H1 (cell line): ENCODE data around the gene PLCB4. TPM values are rescaled to one million over a fixed set of nuclear protein-coding genes. Genes with fewer than 3 reads are reported as not detected.

Experiments used
- CEBPB ChIP-seq: IDR thresholded peaks from 2 replicates; pipeline ENCODE4 v1.6.1; 2012; ENCODE audit warnings: low read depth, low read length
- EP300 ChIP-seq, 2 experiments: IDR thresholded peaks; 1 replicate in 1 of 2; 2 replicates in 1 of 2; pipeline ENCODE4 v1.6.1; 2011 to 2012; ENCODE audit warnings: low read depth in 2 of 2, low read length in 2 of 2, mild to moderate bottlenecking in 2 of 2, borderline replicate concordance in 1 of 2, inconsistent platforms in 1 of 2, moderate library complexity in 1 of 2
- JUND ChIP-seq: IDR thresholded peaks from 2 replicates; pipeline ENCODE4 v1.6.1; 2011; ENCODE audit warnings: mild to moderate bottlenecking, improper control_type of control experiment, low read length
- KDM5A ChIP-seq: fragments of 200-600 bp; IDR thresholded peaks from 2 replicates; pipeline ENCODE4 v1.7.1; 2012; ENCODE audit warnings: mild to moderate bottlenecking, low read length, inconsistent platforms, mixed read lengths
- SRF ChIP-seq: IDR thresholded peaks from 2 replicates; pipeline ENCODE4 v1.6.1; 2011; ENCODE audit warnings: mild to moderate bottlenecking, low read depth, low read length, moderate library complexity
- TAF7 ChIP-seq: optimal IDR thresholded peaks from 2 replicates; pipeline ENCODE3; 2011; ENCODE audit warnings: low read depth, mild to moderate bottlenecking, inconsistent platforms, low read length, moderate library complexity, borderline replicate concordance
- TCF12 ChIP-seq: IDR thresholded peaks from 2 replicates; pipeline ENCODE4 v1.6.1; 2011; ENCODE audit warnings: low read depth, mild to moderate bottlenecking, low read length
- TEAD4 ChIP-seq: IDR thresholded peaks from 2 replicates; pipeline ENCODE4 v1.6.1; 2012; ENCODE audit warnings: low read depth, low read length, inconsistent platforms, mixed read lengths
- YY1 ChIP-seq: IDR thresholded peaks from 2 replicates; pipeline ENCODE4 v1.6.1; 2011; ENCODE audit warnings: low read depth, mild to moderate bottlenecking, low read length
- polyA plus RNA-seq, 7 experiments: library from polyadenylated mRNA; depleted of rRNA in 3 of 7; stranded (reverse) in 5 of 7; unstranded in 2 of 7; fragments of >200 nt in 5 of 7; fragments of 200-250 nt in 2 of 7; gene quantifications; 1 replicate in 5 of 7; 2 replicates in 1 of 7; 4 replicates in 1 of 7; pipeline versions ENCODE4 v1.2.1 to v1.2.3, GENCODE V29; 2011 to 2013; ENCODE audit warnings: missing spikeins in 2 of 7, mixed read lengths in 2 of 7
- total RNA-seq: library from RNA; stranded (reverse); fragmentation: NEBNext Ultra II Directional; extraction: Animal tissue kit (Norgen Biotek cat#: 25700); gene quantifications from 2 replicates; pipeline ENCODE4 v1.2.1, GENCODE V29; 2021
- TF ChIP-seq, protein P1 (sequence below): fragments of 300-600 bp; sonication (generic); IDR thresholded peaks from 2 replicates; pipeline ENCODE4 v1.7.1; 2012; ENCODE audit warnings: low read length, moderate library complexity, mild to moderate bottlenecking, inconsistent platforms; ENCODE audit not compliant: insufficient replicate concordance
- TF ChIP-seq, protein P2 (sequence below): IDR thresholded peaks from 2 replicates; pipeline ENCODE4 v1.6.1; 2011; ENCODE audit warnings: low read length, improper control_type of control experiment

The PLCB4 gene
- total and polyA plus RNA-seq, 2 of the 8 experiments (the other 6 are each of a cell fraction or from before 2014, with no cell fraction given) = 3.2 to 14.1 TPM

DNA sequence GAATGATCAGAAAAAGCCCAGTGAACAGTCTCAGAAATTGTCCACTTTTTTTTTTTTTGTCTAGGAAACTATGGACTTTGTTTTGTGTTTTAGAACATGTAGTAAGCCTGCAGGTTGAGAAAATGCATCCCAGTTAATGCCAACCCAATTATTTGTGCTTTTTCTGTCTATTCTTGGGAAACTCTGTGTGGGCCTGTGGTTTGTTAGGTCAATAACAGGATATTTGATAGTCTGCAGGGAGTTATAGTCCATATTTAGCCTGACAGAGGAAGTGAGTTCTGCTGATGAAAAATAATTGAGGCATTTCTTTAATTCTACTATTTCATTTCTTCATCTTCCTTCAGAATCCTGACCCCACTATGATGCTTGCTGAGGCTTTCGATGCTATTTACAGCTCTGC lies 291.5 kb downstream of the PLCB4 start (continued):
- TF ChIP-seq, protein P1, sequence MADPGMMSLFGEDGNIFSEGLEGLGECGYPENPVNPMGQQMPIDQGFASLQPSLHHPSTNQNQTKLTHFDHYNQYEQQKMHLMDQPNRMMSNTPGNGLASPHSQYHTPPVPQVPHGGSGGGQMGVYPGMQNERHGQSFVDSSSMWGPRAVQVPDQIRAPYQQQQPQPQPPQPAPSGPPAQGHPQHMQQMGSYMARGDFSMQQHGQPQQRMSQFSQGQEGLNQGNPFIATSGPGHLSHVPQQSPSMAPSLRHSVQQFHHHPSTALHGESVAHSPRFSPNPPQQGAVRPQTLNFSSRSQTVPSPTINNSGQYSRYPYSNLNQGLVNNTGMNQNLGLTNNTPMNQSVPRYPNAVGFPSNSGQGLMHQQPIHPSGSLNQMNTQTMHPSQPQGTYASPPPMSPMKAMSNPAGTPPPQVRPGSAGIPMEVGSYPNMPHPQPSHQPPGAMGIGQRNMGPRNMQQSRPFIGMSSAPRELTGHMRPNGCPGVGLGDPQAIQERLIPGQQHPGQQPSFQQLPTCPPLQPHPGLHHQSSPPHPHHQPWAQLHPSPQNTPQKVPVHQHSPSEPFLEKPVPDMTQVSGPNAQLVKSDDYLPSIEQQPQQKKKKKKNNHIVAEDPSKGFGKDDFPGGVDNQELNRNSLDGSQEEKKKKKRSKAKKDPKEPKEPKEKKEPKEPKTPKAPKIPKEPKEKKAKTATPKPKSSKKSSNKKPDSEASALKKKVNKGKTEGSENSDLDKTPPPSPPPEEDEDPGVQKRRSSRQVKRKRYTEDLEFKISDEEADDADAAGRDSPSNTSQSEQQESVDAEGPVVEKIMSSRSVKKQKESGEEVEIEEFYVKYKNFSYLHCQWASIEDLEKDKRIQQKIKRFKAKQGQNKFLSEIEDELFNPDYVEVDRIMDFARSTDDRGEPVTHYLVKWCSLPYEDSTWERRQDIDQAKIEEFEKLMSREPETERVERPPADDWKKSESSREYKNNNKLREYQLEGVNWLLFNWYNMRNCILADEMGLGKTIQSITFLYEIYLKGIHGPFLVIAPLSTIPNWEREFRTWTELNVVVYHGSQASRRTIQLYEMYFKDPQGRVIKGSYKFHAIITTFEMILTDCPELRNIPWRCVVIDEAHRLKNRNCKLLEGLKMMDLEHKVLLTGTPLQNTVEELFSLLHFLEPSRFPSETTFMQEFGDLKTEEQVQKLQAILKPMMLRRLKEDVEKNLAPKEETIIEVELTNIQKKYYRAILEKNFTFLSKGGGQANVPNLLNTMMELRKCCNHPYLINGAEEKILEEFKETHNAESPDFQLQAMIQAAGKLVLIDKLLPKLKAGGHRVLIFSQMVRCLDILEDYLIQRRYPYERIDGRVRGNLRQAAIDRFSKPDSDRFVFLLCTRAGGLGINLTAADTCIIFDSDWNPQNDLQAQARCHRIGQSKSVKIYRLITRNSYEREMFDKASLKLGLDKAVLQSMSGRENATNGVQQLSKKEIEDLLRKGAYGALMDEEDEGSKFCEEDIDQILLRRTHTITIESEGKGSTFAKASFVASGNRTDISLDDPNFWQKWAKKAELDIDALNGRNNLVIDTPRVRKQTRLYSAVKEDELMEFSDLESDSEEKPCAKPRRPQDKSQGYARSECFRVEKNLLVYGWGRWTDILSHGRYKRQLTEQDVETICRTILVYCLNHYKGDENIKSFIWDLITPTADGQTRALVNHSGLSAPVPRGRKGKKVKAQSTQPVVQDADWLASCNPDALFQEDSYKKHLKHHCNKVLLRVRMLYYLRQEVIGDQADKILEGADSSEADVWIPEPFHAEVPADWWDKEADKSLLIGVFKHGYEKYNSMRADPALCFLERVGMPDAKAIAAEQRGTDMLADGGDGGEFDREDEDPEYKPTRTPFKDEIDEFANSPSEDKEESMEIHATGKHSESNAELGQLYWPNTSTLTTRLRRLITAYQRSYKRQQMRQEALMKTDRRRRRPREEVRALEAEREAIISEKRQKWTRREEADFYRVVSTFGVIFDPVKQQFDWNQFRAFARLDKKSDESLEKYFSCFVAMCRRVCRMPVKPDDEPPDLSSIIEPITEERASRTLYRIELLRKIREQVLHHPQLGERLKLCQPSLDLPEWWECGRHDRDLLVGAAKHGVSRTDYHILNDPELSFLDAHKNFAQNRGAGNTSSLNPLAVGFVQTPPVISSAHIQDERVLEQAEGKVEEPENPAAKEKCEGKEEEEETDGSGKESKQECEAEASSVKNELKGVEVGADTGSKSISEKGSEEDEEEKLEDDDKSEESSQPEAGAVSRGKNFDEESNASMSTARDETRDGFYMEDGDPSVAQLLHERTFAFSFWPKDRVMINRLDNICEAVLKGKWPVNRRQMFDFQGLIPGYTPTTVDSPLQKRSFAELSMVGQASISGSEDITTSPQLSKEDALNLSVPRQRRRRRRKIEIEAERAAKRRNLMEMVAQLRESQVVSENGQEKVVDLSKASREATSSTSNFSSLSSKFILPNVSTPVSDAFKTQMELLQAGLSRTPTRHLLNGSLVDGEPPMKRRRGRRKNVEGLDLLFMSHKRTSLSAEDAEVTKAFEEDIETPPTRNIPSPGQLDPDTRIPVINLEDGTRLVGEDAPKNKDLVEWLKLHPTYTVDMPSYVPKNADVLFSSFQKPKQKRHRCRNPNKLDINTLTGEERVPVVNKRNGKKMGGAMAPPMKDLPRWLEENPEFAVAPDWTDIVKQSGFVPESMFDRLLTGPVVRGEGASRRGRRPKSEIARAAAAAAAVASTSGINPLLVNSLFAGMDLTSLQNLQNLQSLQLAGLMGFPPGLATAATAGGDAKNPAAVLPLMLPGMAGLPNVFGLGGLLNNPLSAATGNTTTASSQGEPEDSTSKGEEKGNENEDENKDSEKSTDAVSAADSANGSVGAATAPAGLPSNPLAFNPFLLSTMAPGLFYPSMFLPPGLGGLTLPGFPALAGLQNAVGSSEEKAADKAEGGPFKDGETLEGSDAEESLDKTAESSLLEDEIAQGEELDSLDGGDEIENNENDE = no peak
- TF ChIP-seq SRF = no peak
- TF ChIP-seq TCF12 = no peak
- no peak for TF ChIP-seq TEAD4
- no peak for TF ChIP-seq TAF7
- TF ChIP-seq YY1 = no peak
- no peak for TF ChIP-seq CEBPB
- TF ChIP-seq KDM5A = no peak
- TF ChIP-seq, protein P2, sequence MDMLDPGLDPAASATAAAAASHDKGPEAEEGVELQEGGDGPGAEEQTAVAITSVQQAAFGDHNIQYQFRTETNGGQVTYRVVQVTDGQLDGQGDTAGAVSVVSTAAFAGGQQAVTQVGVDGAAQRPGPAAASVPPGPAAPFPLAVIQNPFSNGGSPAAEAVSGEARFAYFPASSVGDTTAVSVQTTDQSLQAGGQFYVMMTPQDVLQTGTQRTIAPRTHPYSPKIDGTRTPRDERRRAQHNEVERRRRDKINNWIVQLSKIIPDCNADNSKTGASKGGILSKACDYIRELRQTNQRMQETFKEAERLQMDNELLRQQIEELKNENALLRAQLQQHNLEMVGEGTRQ = no peak
- TF ChIP-seq JUND = no peak
- no peak for TF ChIP-seq EP300 (IDR thresholded peaks at IDR 0.05; ENCODE audit: borderline replicate concordance in 1 of 2, low read depth in 2 of 2, low read length in 2 of 2)
